ENCODE data around the gene ROCK2.

DNA sequence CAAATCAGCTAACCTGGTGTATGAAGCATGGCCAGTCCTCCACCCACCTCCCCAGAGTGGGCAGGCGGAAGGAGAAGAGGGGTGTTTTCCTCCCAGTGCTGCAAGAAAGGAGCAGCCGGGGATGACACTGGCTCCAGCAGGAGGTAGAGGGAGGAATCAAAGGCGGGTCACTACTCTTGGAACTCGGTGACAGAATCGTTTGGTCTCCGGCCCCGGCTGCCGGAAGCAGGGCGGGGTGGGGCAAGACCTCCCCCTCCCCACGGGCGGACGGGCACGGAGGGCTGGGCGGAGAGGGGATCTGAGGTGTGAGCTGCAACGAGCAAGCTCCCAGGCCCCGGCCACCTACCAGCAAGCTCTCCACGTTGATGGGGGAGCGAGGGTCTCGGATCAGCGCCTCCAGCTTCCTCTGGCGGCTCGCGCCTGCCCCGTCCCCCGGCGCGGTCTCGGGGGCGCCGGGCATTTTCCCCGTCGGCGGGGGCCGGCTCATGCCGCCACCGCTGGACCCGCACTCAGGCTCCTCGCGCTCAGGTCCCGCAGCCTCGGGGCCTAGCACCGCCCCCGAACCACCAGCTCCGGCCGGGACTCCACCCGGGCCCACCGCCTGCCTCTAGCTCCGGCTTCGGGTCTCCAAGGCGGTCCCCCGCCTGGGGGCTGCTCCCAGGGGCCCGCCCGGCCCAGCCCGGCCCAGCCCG, 640 bp downstream of the ROCK2 start:
- TF ChIP-seq GATA2 (IDR thresholded peaks at IDR 0.05; ENCODE audit: low read depth, low read length), result no peak
- TF ChIP-seq GATA3 (IDR thresholded peaks at IDR 0.05; ENCODE audit: low read depth, low read length), result no peak
